ENCODE data around the gene SCN10A. TPM values are rescaled to one million over a fixed set of nuclear protein-coding genes. Genes with fewer than 3 reads are reported as not detected.

The SCN10A gene
- total RNA-seq, 2 experiments from 2014 or later: not detected

GRCh38 chr3:38720465-38720864, 95.6 kb downstream of the SCN10A start:
- Mint-ChIP-seq H3K27me3 (no peaks in the 10 kb centered on the region), H3K9me3 (ENCODE audit: low read depth) (no peaks in the 10 kb centered on the region), H3K27ac (no peak overlapping the region), H3K4me1 (no peaks in the 10 kb centered on the region), H3K36me3 (ENCODE audit: low read depth) (no peaks in the 10 kb centered on the region), H3K4me3 (no peak overlapping the region)
- ChIA-PET CTCF (interaction anchor here (0.7 kb wide), 1 partner anchor 10 kb away, joined by 4 read pairs; no protein-coding TSS in a partner anchor), POLR2A (interaction anchor here (0.5 kb wide), 1 partner anchor 60 kb away, joined by 4 read pairs; no protein-coding TSS in a partner anchor)
- intact Hi-C loops (cut with DNase I, micrococcal nuclease): no loop called here
- ATAC-seq (no peak), DNase-seq (no peak)

DNA sequence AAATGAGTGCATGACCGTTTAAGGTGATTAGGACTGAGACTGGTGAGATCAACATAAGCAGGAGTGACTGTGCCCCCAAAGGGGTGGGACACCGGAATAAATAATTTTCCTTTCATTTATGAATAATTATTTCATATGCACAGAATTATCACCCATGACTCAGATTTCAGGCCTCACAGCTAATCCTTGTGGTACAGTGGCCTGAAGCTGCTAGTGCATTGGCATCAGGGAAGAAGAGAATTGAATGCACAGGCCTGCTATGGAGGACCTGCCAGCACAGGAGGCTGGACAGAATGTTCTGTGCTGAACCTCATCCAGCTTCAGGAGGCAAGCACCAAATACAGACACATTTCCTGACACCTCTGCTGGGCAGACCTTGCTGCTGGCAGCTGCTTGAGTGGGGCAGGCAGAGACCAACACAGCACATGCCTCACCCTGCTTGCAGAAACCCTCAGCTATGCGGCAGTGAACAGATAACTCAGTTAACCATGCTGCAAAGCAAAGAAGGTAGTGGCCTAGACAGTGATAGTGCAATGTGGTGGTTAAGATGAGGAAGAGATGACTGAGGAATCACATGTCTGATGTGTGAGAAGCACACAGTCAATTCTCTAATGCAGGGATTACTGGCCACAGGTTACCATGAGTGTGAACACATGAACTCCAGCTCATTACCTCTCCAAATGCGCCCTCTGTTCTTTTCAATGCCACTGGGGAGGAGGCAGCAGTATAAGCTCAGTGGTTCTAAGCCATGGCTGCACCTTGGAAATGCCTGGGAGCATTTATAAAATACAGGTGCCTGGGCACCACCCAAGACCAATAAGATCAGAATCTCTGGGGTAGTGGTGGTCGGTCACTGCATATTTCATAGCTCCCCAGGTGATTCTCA, 98.4 kb downstream of the SCN10A start:
- Mint-ChIP-seq H3K4me1 (no peaks in the 10 kb centered on the region), H3K36me3 (ENCODE audit: low read depth) (no peaks in the 10 kb centered on the region), H3K9me3 (ENCODE audit: low read depth) (no peaks in the 10 kb centered on the region), H3K4me3 (no peak overlapping the region), H3K27ac (no peak overlapping the region), H3K27me3 (peaks cover 4% of the 10 kb centered on the region)
- ChIA-PET POLR2A (no interaction called here), CTCF (interaction anchor here (0.5 to 1.0 kb wide), 2 partner anchors 21 to 223 kb away, joined by 3 to 4 read pairs; no protein-coding TSS in a partner anchor)
- DNase-seq (no peak), ATAC-seq (no peak)
- intact Hi-C loops (cut with DNase I, micrococcal nuclease): no loop called here

DNA sequence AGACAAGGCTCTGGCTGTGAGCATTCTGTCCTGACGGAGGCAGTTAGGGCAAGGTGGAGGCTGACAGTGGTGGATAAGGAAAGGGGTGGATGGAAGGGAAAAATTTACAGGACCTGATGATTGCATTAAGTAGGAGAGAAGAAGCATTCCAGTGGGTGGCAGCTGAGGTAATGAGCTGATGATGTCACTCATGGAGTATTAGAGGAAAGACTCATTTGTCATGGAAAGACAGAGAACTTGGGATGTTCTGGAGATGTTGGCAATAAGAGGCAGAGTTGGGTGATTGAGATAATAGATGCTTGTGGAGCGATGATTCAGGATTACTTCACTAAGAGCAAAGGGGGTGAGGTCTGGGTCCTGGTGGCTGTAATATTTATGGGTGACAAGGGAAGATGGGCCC, 102.9 kb downstream of the SCN10A start:
- intact Hi-C loops (cut with DNase I, micrococcal nuclease): no loop called here
- Mint-ChIP-seq H3K27me3 (peaks cover 15% of the 10 kb centered on the region), H3K4me3 (no peak overlapping the region), H3K4me1 (no peaks in the 10 kb centered on the region), H3K9me3 (ENCODE audit: low read depth) (no peaks in the 10 kb centered on the region), H3K36me3 (ENCODE audit: low read depth) (no peaks in the 10 kb centered on the region), H3K27ac (no peak overlapping the region)
- POLR2A ChIA-PET: no interaction called here
- DNase-seq (no peak), ATAC-seq (no peak)
- CTCF ChIA-PET: interaction anchor here (0.6 kb wide), 1 partner anchor 39 kb away, joined by 3 read pairs; no protein-coding TSS in a partner anchor

- DNase-seq (no peak), ATAC-seq (no peak)
- ChIA-PET CTCF (no interaction called here), POLR2A (no interaction called here)
- Mint-ChIP-seq H3K9me3 (ENCODE audit: low read depth) (no peaks in the 10 kb centered on the region), H3K36me3 (ENCODE audit: low read depth) (no peaks in the 10 kb centered on the region), H3K4me1 (no peaks in the 10 kb centered on the region), H3K27me3 (peaks cover 19% of the 10 kb centered on the region), H3K4me3 (no peak overlapping the region), H3K27ac (no peak overlapping the region)
- intact Hi-C loops (cut with DNase I, micrococcal nuclease): no loop called here
These were observed 104.7 kb downstream of the SCN10A start for GRCh38 chr3:38711321-38711720.

GRCh38 chr3:38707730-38708129, 108.3 kb downstream of the SCN10A start:
- H3K27me3 Mint-ChIP-seq: peaks cover 15% of the 10 kb centered on the region
- DNase-seq: peak; percentile 13
- no peak overlapping the region for H3K27ac Mint-ChIP-seq
- H3K36me3 Mint-ChIP-seq (ENCODE audit: low read depth): no peaks in the 10 kb centered on the region
- ChIA-PET CTCF (interaction anchor here (0.6 to 0.7 kb wide), 2 partner anchors 31 to 155 kb away, joined by 3 to 4 read pairs; no protein-coding TSS in a partner anchor), POLR2A (no interaction called here)
- no peaks in the 10 kb centered on the region for H3K9me3 Mint-ChIP-seq (ENCODE audit: low read depth)
- no peak overlapping the region for H3K4me3 Mint-ChIP-seq
- intact Hi-C loops (cut with DNase I, micrococcal nuclease): no loop called here
- H3K4me1 Mint-ChIP-seq: no peaks in the 10 kb centered on the region
- no peak for ATAC-seq

DNA sequence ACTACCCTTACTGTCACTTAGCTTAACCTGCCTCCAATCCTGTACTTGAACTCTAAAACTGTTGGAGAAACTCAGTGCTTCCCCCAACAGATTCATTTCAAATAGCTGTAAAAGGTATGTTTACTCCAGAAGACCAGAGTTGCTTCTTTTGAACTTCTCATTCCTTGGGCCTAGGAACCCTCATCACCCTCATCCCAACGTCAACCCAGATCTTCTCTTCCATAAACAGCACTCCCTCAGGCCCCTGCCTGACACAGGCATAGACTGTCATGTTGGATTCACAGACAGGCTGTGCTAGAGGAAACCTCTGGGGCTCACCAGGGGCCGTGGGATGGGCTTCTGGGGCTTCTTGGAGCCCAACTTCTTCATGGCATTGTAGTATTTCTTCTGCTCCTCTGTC, 109.1 kb downstream of the SCN10A start:
- POLR2A ChIA-PET: no interaction called here
- H3K4me3 Mint-ChIP-seq: no peak overlapping the region
- DNase-seq (no peak), ATAC-seq (no peak)
- intact Hi-C loops (cut with DNase I, micrococcal nuclease): no loop called here
- H3K4me1 Mint-ChIP-seq: no peaks in the 10 kb centered on the region
- CTCF ChIA-PET: no interaction called here
- no peaks in the 10 kb centered on the region for H3K36me3 Mint-ChIP-seq (ENCODE audit: low read depth)
- no peaks in the 10 kb centered on the region for H3K9me3 Mint-ChIP-seq (ENCODE audit: low read depth)
- peaks cover 15% of the 10 kb centered on the region for H3K27me3 Mint-ChIP-seq
- H3K27ac Mint-ChIP-seq: no peak overlapping the region

GRCh38 chr3:38702231-38702630, 113.8 kb downstream of the SCN10A start:
- H3K27me3 Mint-ChIP-seq: peaks cover 9% of the 10 kb centered on the region
- H3K36me3 Mint-ChIP-seq (ENCODE audit: low read depth): no peaks in the 10 kb centered on the region
- H3K9me3 Mint-ChIP-seq (ENCODE audit: low read depth): no peaks in the 10 kb centered on the region
- H3K4me1 Mint-ChIP-seq: no peaks in the 10 kb centered on the region
- ChIA-PET POLR2A (no interaction called here), CTCF (no interaction called here)
- H3K27ac Mint-ChIP-seq: no peak overlapping the region
- no peak overlapping the region for H3K4me3 Mint-ChIP-seq
- DNase-seq: no peak
- ATAC-seq: no peak
- intact Hi-C loops (cut with DNase I, micrococcal nuclease): no loop called here

GRCh38 chr3:38698760-38699159, 117.3 kb downstream of the SCN10A start:
- no peak for ATAC-seq
- ChIA-PET POLR2A (no interaction called here), CTCF (interaction anchor here (1.0 kb wide), 1 partner anchor 177 kb away, joined by 3 read pairs; no protein-coding TSS in a partner anchor)
- H3K9me3 Mint-ChIP-seq (ENCODE audit: low read depth): no peaks in the 10 kb centered on the region
- no peaks in the 10 kb centered on the region for H3K4me1 Mint-ChIP-seq
- intact Hi-C loops (cut with DNase I, micrococcal nuclease): no loop called here
- H3K36me3 Mint-ChIP-seq (ENCODE audit: low read depth): no peaks in the 10 kb centered on the region
- DNase-seq: no peak
- H3K4me3 Mint-ChIP-seq: no peak overlapping the region
- H3K27me3 Mint-ChIP-seq: peaks cover 10% of the 10 kb centered on the region
- no peak overlapping the region for H3K27ac Mint-ChIP-seq

DNA sequence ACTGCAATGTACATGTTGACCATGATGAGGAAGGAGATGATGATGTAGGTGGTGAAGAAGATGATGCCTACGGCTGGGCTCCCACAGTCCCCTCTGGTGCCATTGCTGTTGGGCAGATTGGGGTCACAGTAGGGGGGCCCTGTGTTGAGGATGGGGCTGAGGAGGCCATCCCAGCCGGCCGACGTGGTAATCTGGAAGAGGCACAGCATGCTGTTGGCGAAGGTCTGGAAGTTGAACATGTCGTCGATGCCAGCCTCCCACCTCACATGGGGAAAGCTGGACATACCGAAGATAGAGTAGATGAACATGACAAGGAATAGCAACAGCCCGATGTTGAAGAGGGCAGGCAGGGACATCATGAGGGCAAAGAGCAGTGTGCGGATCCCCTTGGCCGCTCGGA, 118.0 kb downstream of the SCN10A start:
- DNase-seq (no peak), ATAC-seq (no peak)
- no peaks in the 10 kb centered on the region for H3K4me1 Mint-ChIP-seq
- no peaks in the 10 kb centered on the region for H3K9me3 Mint-ChIP-seq (ENCODE audit: low read depth)
- H3K27ac Mint-ChIP-seq: no peak overlapping the region
- H3K4me3 Mint-ChIP-seq: no peak overlapping the region
- intact Hi-C loops (cut with DNase I, micrococcal nuclease): no loop called here
- peaks cover 10% of the 10 kb centered on the region for H3K27me3 Mint-ChIP-seq
- CTCF ChIA-PET: interaction anchor here (0.7 kb wide), 1 partner anchor 16 kb away, joined by 3 read pairs; no protein-coding TSS in a partner anchor
- H3K36me3 Mint-ChIP-seq (ENCODE audit: low read depth): no peaks in the 10 kb centered on the region
- POLR2A ChIA-PET: no interaction called here

DNA sequence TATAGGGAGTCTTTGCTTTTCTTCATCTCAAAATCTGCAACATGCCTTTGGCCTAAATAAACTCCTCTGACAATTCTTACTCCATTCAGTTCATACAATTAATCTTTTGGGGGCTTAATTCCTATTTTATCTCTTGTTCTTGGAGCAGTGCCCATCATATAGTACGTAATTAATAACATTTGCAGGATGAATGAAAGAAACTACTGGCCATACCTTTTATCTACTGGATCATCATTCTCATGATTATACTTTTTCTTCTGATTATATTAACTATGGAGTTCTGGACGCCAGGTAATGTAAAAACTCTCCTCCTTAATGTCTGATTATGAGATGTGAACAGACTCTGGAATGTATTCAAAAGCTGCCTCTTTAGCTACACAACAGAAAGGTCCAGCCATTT, 120.0 kb downstream of the SCN10A start:
- H3K4me3 Mint-ChIP-seq: no peak overlapping the region
- ChIA-PET CTCF (no interaction called here), POLR2A (no interaction called here)
- intact Hi-C loops (cut with DNase I, micrococcal nuclease): no loop called here
- no peak overlapping the region for H3K27ac Mint-ChIP-seq
- DNase-seq: no peak
- no peaks in the 10 kb centered on the region for H3K4me1 Mint-ChIP-seq
- ATAC-seq: no peak
- H3K9me3 Mint-ChIP-seq (ENCODE audit: low read depth): no peaks in the 10 kb centered on the region
- H3K36me3 Mint-ChIP-seq (ENCODE audit: low read depth): no peaks in the 10 kb centered on the region
- peaks cover 10% of the 10 kb centered on the region for H3K27me3 Mint-ChIP-seq

- ChIA-PET CTCF (no interaction called here), POLR2A (no interaction called here)
- H3K27ac Mint-ChIP-seq: no peak overlapping the region
- intact Hi-C loops (cut with DNase I, micrococcal nuclease): no loop called here
- H3K4me3 Mint-ChIP-seq: no peak overlapping the region
- DNase-seq (no peak), ATAC-seq (no peak)
- H3K9me3 Mint-ChIP-seq (ENCODE audit: low read depth): no peaks in the 10 kb centered on the region
- H3K27me3 Mint-ChIP-seq: peaks cover 6% of the 10 kb centered on the region
- no peaks in the 10 kb centered on the region for H3K4me1 Mint-ChIP-seq
- H3K36me3 Mint-ChIP-seq (ENCODE audit: low read depth): no peaks in the 10 kb centered on the region
These were observed 125.8 kb downstream of the SCN10A start for GRCh38 chr3:38690185-38690584.

GRCh38 chr3:38689774-38690173, 126.2 kb downstream of the SCN10A start:
- ATAC-seq (no peak), DNase-seq (no peak)
- ChIA-PET CTCF (no interaction called here), POLR2A (no interaction called here)
- peaks cover 4% of the 10 kb centered on the region for H3K27me3 Mint-ChIP-seq
- no peaks in the 10 kb centered on the region for H3K4me1 Mint-ChIP-seq
- H3K4me3 Mint-ChIP-seq: no peak overlapping the region
- no peaks in the 10 kb centered on the region for H3K36me3 Mint-ChIP-seq (ENCODE audit: low read depth)
- intact Hi-C loops (cut with DNase I, micrococcal nuclease): no loop called here
- no peak overlapping the region for H3K27ac Mint-ChIP-seq
- H3K9me3 Mint-ChIP-seq (ENCODE audit: low read depth): no peaks in the 10 kb centered on the region

Data from activated CD4-positive, alpha-beta T cell treated with anti-CD3 and anti-CD28 coated beads for 36 hours (primary cell).